Progenitor cell of endocrine pancreas (in vitro differentiated cells): ENCODE data around the gene VIT. TPM values are rescaled to one million over a fixed set of nuclear protein-coding genes. Genes with fewer than 3 reads are reported as not detected.

ENCODE experiments used
- DNase-seq: peaks from one replicate; pipeline ENCODE4 v3.0.0; 2021; ENCODE audit warnings: low spot score; ENCODE audit not compliant: unreplicated experiment
- H3K27ac Mint-ChIP-seq: 2 replicates; pipeline ENCODE4 v1.8.0; 2021; ENCODE audit warnings: mild to moderate bottlenecking, moderate library complexity, mixed read lengths
- H3K27me3 Mint-ChIP-seq: 2 replicates; pipeline ENCODE4 v1.8.0; 2021; ENCODE audit warnings: mixed read lengths
- H3K36me3 Mint-ChIP-seq: 2 replicates; pipeline ENCODE4 v1.8.0; 2022; ENCODE audit warnings: mixed read lengths; ENCODE audit not compliant: insufficient read depth
- H3K4me1 Mint-ChIP-seq: 2 replicates; pipeline ENCODE4 v1.8.0; 2021; ENCODE audit warnings: low read depth, mixed read lengths
- H3K4me3 Mint-ChIP-seq: 2 replicates; pipeline ENCODE4 v1.8.0; 2021; ENCODE audit warnings: low read depth, mild to moderate bottlenecking, moderate library complexity, mixed read lengths
- H3K9me3 Mint-ChIP-seq: 2 replicates; pipeline ENCODE4 v1.8.0; 2021; ENCODE audit warnings: low read depth, mixed read lengths
- CTCF ChIP-seq: fragments of 200-600 bp; sonication (generic); IDR thresholded peaks from one replicate; pipeline ENCODE4 v1.5.0; 2021; ENCODE audit warnings: antibody characterized with exemption, mild to moderate bottlenecking; ENCODE audit not compliant: unreplicated experiment
- total RNA-seq: library from RNA; stranded (reverse); gene quantifications from 2 replicates; pipeline ENCODE4 v1.2.1, GENCODE V29; 2021

The VIT gene
- total RNA-seq, 1 donor from 2014 or later: not detected

- H3K4me3 Mint-ChIP-seq: no peak overlapping the region
- peaks cover 10% of the 10 kb centered on the region for H3K27me3 Mint-ChIP-seq
- H3K4me1 Mint-ChIP-seq: no peaks in the 10 kb centered on the region
- H3K36me3 Mint-ChIP-seq: no peaks in the 10 kb centered on the region
- no peak overlapping the region for H3K27ac Mint-ChIP-seq
- peaks cover 5% of the 10 kb centered on the region for H3K9me3 Mint-ChIP-seq
- no peak for TF ChIP-seq CTCF
- DNase-seq: no peak
These were observed 47.4 kb downstream of the VIT start for GRCh38 chr2:36743954-36744353.

GRCh38 chr2:36748166-36748565 lies 51.7 kb downstream of the VIT start:
- DNase-seq: no peak
- Mint-ChIP-seq H3K9me3 (peaks cover 5% of the 10 kb centered on the region), H3K4me3 (no peak overlapping the region), H3K36me3 (no peaks in the 10 kb centered on the region), H3K27ac (no peak overlapping the region), H3K4me1 (no peaks in the 10 kb centered on the region), H3K27me3 (peaks cover 7% of the 10 kb centered on the region)
- no peak for TF ChIP-seq CTCF

- no peaks in the 10 kb centered on the region for H3K36me3 Mint-ChIP-seq
- H3K27ac Mint-ChIP-seq: no peak overlapping the region
- peaks cover 18% of the 10 kb centered on the region for H3K27me3 Mint-ChIP-seq
- DNase-seq: no peak
- H3K4me1 Mint-ChIP-seq: no peaks in the 10 kb centered on the region
- H3K4me3 Mint-ChIP-seq: no peak overlapping the region
- peaks cover 5% of the 10 kb centered on the region for H3K9me3 Mint-ChIP-seq
- TF ChIP-seq CTCF: no peak
These were observed 53.6 kb downstream of the VIT start for GRCh38 chr2:36750101-36750500.

- no peaks in the 10 kb centered on the region for H3K36me3 Mint-ChIP-seq
- no peak for DNase-seq
- no peak overlapping the region for H3K27ac Mint-ChIP-seq
- no peaks in the 10 kb centered on the region for H3K4me1 Mint-ChIP-seq
- no peaks in the 10 kb centered on the region for H3K9me3 Mint-ChIP-seq
- no peak overlapping the region for H3K4me3 Mint-ChIP-seq
- no peak for TF ChIP-seq CTCF
- peaks cover 19% of the 10 kb centered on the region for H3K27me3 Mint-ChIP-seq
These were observed 57.3 kb downstream of the VIT start for GRCh38 chr2:36753706-36754221.

GRCh38 chr2:36754578-36754977 lies 58.1 kb downstream of the VIT start:
- H3K9me3 Mint-ChIP-seq: no peaks in the 10 kb centered on the region
- H3K4me1 Mint-ChIP-seq: no peaks in the 10 kb centered on the region
- no peak overlapping the region for H3K27ac Mint-ChIP-seq
- peaks cover 19% of the 10 kb centered on the region for H3K27me3 Mint-ChIP-seq
- H3K4me3 Mint-ChIP-seq: no peak overlapping the region
- no peaks in the 10 kb centered on the region for H3K36me3 Mint-ChIP-seq
- DNase-seq: no peak
- TF ChIP-seq CTCF: no peak
